Right lobe of liver (tissue), 6 donors: Measurements from ENCODE around the gene GPC2. TPM values are rescaled to one million over a fixed set of nuclear protein-coding genes. Genes with fewer than 3 reads are reported as not detected.
A peak's percentile ranks its signal among the peaks of the same experiment; 100 is the strongest.
"Not testable (repeated sequence)": the region's sequence is repeated elsewhere in the genome, so short reads cannot be mapped to it uniquely, and the experiment has no call there.

Source experiments
- ATAC-seq, 4 donors: fragments of 200-7000 bp; cut with Tn5 transposase; one replicate each; pipeline ENCODE4 v1.9.1; 2020; ENCODE audit warnings: mild to moderate bottlenecking in 4 of 4, moderate library complexity in 4 of 4
- DNase-seq, 3 donors: peaks; one replicate each; pipeline ENCODE4 v3.0.0-alpha.2; 2020
- H3K27ac ChIP-seq, 3 donors: fragments of 200-600 bp; one replicate each; pipeline ENCODE4 v1.8.0; 2022
- H3K27me3 ChIP-seq, 2 donors: fragments of 200-600 bp; one replicate each; pipeline ENCODE4 v1.8.0; 2022
- H3K36me3 ChIP-seq, 4 donors: fragments of 200-600 bp; sonication (generic) in 1 of 4; one replicate each; pipeline versions ENCODE4 v1.5.1 to v1.8.0; 2017 to 2022; ENCODE audit warnings: control low read depth in 1 of 4
- H3K4me1 ChIP-seq, 4 donors: fragments of 200-600 bp; sonication (generic) in 1 of 4; one replicate each; pipeline versions ENCODE4 v1.5.1 to v1.8.0; 2017 to 2022; ENCODE audit warnings: control low read depth in 1 of 4
- H3K4me3 ChIP-seq, 3 donors: fragments of 200-600 bp; one replicate each; pipeline ENCODE4 v1.8.0; 2022
- H3K9me3 ChIP-seq, 4 donors: fragments of 200-600 bp; sonication (generic) in 1 of 4; one replicate each; pipeline versions ENCODE4 v1.5.1 to v1.8.0; 2017 to 2022; ENCODE audit warnings: control low read depth in 1 of 4
- POLR2A ChIP-seq: fragments of 450-650 bp; IDR thresholded peaks from one replicate; pipeline ENCODE4 v1.6.1; 2017; ENCODE audit warnings: antibody characterized with exemption, mild to moderate bottlenecking
- WGBS: methylation state at CpG from one replicate; pipeline ENCODE4 v1.1.6; 2018; ENCODE audit warnings: low coverage, low lambda C conversion rate; ENCODE audit not compliant: insufficient coverage; ENCODE audit errors: missing lambda C conversion rate; 5-methylcytosine and 5-hydroxymethylcytosine counted together
- intact Hi-C, 2 donors: fragments of 100-400 bp; cut with DNase I; formaldehyde crosslinking; loops; one replicate each; pipeline versions ENCODE4 v1.11.2 to v1.14.1; 2022
- long read RNA-seq: library from polyadenylated mRNA; unstranded; transcript quantifications from one replicate; pipeline ENCODE4 v2.0.0, GENCODE V29; 2019
- total RNA-seq, 6 experiments: library from RNA; depleted of rRNA in 2 of 6; stranded (reverse); fragments of >200 nt in 2 of 6; fragmentation: NEBNext Ultra II Directional in 3 of 6; extraction: Animal tissue kit (Norgen Biotek cat#: 25700) in 3 of 6; gene quantifications; one replicate each; pipeline versions ENCODE4 v1.1.0 to v1.2.4, GENCODE V29; 2016 to 2023
- TF ChIP-seq, protein P1 (sequence below), 4 donors: fragments of 200-600 bp in 3 of 4; fragments of 450-650 bp in 1 of 4; IDR thresholded peaks; one replicate each; pipeline versions ENCODE4 v1.5.1 to v1.8.0; 2016 to 2022; ENCODE audit warnings: antibody characterized with exemption in 4 of 4, mild to moderate bottlenecking in 2 of 4
- donor health status: DM: no; HTN: yes; CAD: no.
- donor health status: DM: no; HTN: no; CAD: no.
- donor health status: DM: no; HTN: no; CAD: no.
- donor health status: DM: no; HTN: yes; CAD: no.
- donor health status: DM: no; HTN: yes; CAD: no.

GPC2 gene, protein sequence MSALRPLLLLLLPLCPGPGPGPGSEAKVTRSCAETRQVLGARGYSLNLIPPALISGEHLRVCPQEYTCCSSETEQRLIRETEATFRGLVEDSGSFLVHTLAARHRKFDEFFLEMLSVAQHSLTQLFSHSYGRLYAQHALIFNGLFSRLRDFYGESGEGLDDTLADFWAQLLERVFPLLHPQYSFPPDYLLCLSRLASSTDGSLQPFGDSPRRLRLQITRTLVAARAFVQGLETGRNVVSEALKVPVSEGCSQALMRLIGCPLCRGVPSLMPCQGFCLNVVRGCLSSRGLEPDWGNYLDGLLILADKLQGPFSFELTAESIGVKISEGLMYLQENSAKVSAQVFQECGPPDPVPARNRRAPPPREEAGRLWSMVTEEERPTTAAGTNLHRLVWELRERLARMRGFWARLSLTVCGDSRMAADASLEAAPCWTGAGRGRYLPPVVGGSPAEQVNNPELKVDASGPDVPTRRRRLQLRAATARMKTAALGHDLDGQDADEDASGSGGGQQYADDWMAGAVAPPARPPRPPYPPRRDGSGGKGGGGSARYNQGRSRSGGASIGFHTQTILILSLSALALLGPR
- total RNA-seq = under 1 TPM in 2 of 6 experiments, not detected in 4; 0.35 to 0.40 TPM
- long read RNA-seq = 0 reads

DNA sequence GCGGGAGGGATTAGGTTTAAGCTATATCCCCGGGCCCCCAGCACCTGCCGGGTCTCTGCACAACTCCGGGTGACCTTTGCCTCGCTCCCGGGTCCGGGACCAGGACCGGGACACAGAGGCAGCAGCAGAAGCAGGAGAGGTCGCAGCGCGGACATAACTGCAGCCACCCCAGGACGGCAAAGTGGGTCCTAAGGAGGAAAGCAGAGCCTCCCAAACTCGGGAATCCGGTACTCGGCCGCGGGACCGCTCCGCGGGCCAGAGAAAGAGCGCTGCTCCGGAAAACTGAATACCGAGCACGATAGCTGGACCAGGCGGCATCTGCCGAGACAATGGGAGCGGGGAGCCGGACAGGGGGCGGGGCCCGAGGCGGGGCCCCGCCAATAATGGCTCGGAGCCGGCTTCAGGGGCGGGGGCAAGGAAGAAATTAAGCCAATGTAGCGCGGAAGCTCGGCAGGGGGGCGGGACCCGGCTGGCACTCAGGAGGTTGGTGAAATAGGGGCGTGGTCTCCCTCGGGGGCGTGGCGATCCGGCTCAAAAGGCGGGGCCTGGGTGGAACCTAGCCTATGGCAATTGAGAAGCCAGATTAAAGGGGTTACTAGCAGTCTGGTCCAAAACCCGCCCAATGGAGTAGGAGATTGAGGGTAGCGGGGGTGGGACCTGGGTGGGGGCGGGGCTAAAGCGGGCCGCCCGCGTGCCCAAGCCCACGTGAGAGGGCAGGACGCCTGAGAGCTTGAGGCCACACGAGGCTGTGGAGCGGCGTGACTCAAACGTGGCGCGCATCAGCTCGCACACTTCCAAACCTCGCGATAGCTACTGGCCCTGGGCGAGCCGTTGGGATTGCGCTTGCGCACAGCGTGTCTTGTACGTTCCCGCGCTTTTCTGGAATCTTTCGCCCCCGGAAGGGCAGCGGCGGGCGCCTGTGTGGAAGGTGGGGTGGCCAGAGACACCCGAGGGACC lies at the start of gene GPC2, which contains the start of gene STAG3:
GPC2 (minus strand) TSS at position 337 of the 957 bp plus-strand sequence; CDS start at position 155, 182 bp downstream.
STAG3 (plus strand) TSS at position 874 of the 957 bp plus-strand sequence. CDS start 2,639 bp downstream, outside the sequence.
- no peaks in the 10 kb centered on the region for H3K9me3 ChIP-seq
- DNase-seq = peak; percentile 93 to 96 (median 95)
- H3K27me3 ChIP-seq = no peaks in the 10 kb centered on the region
- peak within 1 kb of the TSS; percentile 38 to 56 (median 39) for H3K4me3 ChIP-seq
- TF ChIP-seq, protein P1, sequence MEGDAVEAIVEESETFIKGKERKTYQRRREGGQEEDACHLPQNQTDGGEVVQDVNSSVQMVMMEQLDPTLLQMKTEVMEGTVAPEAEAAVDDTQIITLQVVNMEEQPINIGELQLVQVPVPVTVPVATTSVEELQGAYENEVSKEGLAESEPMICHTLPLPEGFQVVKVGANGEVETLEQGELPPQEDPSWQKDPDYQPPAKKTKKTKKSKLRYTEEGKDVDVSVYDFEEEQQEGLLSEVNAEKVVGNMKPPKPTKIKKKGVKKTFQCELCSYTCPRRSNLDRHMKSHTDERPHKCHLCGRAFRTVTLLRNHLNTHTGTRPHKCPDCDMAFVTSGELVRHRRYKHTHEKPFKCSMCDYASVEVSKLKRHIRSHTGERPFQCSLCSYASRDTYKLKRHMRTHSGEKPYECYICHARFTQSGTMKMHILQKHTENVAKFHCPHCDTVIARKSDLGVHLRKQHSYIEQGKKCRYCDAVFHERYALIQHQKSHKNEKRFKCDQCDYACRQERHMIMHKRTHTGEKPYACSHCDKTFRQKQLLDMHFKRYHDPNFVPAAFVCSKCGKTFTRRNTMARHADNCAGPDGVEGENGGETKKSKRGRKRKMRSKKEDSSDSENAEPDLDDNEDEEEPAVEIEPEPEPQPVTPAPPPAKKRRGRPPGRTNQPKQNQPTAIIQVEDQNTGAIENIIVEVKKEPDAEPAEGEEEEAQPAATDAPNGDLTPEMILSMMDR (IDR thresholded peaks at IDR 0.05) = no peak
- TF ChIP-seq POLR2A = no peak
- no peak within 1 kb of the TSS for H3K27ac ChIP-seq
- no peaks in the 10 kb centered on the region for H3K36me3 ChIP-seq
- WGBS = 4% methylated on average over 38 of the region's 78 CpGs
- peak; percentile 97 to 98 (median 98) for ATAC-seq
- intact Hi-C loops = no loop called here
- no peaks in the 10 kb centered on the region for H3K4me1 ChIP-seq

DNA sequence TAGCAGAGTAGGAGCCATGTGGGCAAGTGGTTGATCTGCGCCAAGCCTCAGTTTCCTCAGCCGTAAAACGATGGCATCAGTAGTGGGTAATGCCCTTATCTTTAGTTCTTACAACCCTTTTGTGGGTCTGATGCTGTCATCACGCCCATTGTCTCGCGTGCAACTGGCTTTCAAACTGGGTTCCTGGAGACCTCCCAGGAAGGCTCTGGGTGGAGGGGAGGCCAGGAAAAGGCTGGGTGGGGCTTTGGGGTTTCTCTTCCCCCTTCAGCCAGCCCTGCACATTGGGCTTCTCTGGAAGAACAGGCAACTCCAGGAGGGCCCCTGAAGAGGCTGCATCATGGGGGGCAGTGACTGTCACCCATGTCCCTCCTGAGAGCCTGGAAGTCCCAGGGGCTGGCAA lies 47.7 kb upstream of the GPC2 start:
- ATAC-seq, H3K36me3 ChIP-seq, DNase-seq, H3K4me3 ChIP-seq, H3K27ac ChIP-seq, H3K9me3 ChIP-seq, H3K4me1 ChIP-seq, H3K27me3 ChIP-seq: not testable (repeated sequence)
- 63% methylated on average over 2 of the region's 6 CpGs for WGBS
- intact Hi-C loops = loop anchor here (10.0 kb wide), 1 partner anchor 90 kb away; no protein-coding TSS in a partner anchor

DNA sequence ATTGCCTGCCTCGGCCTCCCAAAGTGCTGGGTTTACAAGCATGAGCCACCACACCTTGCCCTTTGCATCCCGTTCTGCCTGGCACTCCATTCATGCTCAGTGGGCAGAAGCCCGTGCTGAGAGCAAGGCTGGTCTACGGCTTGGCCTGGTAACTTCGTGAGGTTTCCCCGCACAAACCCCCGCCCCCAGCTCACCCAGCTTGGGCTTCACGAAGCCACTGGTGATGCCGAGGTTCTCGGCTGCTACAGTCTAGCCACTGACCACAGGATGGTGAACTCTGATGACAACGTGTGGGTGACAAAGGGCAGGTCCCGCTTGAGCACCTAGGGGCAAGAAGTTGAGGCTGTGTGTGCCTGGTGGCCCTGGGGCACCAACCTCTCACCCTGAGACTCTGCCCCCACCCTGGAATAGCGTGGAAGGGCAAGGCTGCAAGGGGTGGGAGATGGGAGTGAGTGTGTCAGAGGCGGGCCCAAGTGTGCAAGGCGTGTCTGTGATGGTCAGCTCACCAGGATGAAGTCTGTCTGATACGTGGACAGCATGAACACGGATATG lies 46.3 kb upstream of the GPC2 start:
- not testable (repeated sequence) for H3K9me3 ChIP-seq, H3K27ac ChIP-seq, H3K4me1 ChIP-seq, DNase-seq, ATAC-seq, H3K27me3 ChIP-seq, H3K36me3 ChIP-seq, H3K4me3 ChIP-seq
- WGBS = 82% methylated on average over 11 of the region's 17 CpGs
- intact Hi-C loops = loop anchor here (10.0 kb wide), 1 partner anchor 89 kb away; no protein-coding TSS in a partner anchor

DNA sequence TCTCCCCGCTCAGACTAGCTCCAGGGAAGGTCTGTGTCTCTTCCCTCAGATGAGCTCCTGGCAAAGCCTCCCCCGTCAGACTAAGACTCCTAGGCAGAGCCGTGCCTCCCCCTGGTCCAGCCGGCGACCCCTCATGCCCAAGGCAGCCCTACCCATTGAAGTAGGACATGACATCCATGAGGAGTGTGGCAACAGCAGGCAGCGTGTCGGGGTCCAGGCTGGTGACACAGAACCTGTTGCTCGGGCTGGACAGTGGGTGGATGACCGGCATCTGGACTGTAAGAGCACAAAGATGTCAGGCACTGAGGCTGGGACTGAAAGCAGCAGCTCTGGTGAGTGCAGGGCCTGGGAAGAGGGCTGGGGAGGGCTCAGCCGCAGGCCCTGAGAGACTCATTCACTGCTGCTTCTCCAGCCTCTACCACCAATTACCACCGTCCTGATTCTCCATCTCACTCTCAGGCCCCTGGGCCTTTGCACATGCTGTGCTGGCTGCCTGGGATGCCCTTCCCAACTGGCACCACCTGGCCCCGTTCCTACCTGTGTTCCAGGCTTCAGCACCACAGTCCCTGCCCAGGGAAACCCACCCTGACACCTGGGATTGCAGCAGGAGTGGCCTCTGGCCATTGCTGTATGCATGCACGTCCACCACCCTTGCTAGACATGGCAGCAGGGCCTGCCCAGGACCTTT lies 45.4 kb upstream of the GPC2 start:
- WGBS = 97% methylated on average over 5 of the region's 13 CpGs
- TF ChIP-seq, protein P1 (IDR thresholded peaks at IDR 0.05) = no peak
- TF ChIP-seq POLR2A = no peak
- no peaks in the 10 kb centered on the region for H3K36me3 ChIP-seq
- H3K27ac ChIP-seq = no peak overlapping the region
- H3K4me1 ChIP-seq = no peaks in the 10 kb centered on the region
- intact Hi-C loops = loop anchor here (10.0 kb wide), 1 partner anchor 88 kb away; no protein-coding TSS in a partner anchor
- no peak overlapping the region for H3K4me3 ChIP-seq
- no peaks in the 10 kb centered on the region for H3K27me3 ChIP-seq
- ATAC-seq = no peak
- DNase-seq = no peak
- H3K9me3 ChIP-seq = no peaks in the 10 kb centered on the region
